H1 (cell line): ENCODE data around the gene PRAMEF12. TPM values are rescaled to one million over a fixed set of nuclear protein-coding genes. Genes with fewer than 3 reads are reported as not detected.

Experiments
- E2F6 ChIP-seq: IDR thresholded peaks from 2 replicates; pipeline ENCODE4 v1.6.1; 2012; ENCODE audit warnings: inconsistent platforms
- SP2 ChIP-seq: IDR thresholded peaks from 2 replicates; pipeline ENCODE4 v1.6.1; 2012; ENCODE audit warnings: mild to moderate bottlenecking, low read length, inconsistent platforms
- polyA plus RNA-seq, 7 experiments: library from polyadenylated mRNA; depleted of rRNA in 3 of 7; stranded (reverse) in 5 of 7; unstranded in 2 of 7; fragments of >200 nt in 5 of 7; fragments of 200-250 nt in 2 of 7; gene quantifications; 1 replicate in 5 of 7; 2 replicates in 1 of 7; 4 replicates in 1 of 7; pipeline versions ENCODE4 v1.2.1 to v1.2.3, GENCODE V29; 2011 to 2013; ENCODE audit warnings: missing spikeins in 2 of 7, mixed read lengths in 2 of 7
- total RNA-seq: library from RNA; stranded (reverse); fragmentation: NEBNext Ultra II Directional; extraction: Animal tissue kit (Norgen Biotek cat#: 25700); gene quantifications from 2 replicates; pipeline ENCODE4 v1.2.1, GENCODE V29; 2021

The PRAMEF12 gene
- total and polyA plus RNA-seq, 2 of the 8 experiments (the other 6 are each of a cell fraction or from before 2014, with no cell fraction given): not detected

GRCh38 chr1:12739613-12740012 lies 33.9 kb upstream of the PRAMEF12 start (continued):
- TF ChIP-seq E2F6: no peak
- no peak for TF ChIP-seq SP2
